Stimulated activated CD4-positive, alpha-beta T cell treated with anti-CD3 and anti-CD28 coated beads, TNF-alpha, amount 100 ng/mL, for 1 hour (primary cell): ENCODE measurements around the gene FBXO9.
"Not testable (repeated sequence)": the region's sequence is repeated elsewhere in the genome, so short reads cannot be mapped to it uniquely, and the experiment has no call there.

Experiments used
- DNase-seq, 3 donors: peaks; one replicate each; pipeline ENCODE4 v3.0.0-alpha.2; 2020; ENCODE audit warnings: low read depth in 3 of 3, low spot score in 1 of 3

Gene FBXO9

DNA sequence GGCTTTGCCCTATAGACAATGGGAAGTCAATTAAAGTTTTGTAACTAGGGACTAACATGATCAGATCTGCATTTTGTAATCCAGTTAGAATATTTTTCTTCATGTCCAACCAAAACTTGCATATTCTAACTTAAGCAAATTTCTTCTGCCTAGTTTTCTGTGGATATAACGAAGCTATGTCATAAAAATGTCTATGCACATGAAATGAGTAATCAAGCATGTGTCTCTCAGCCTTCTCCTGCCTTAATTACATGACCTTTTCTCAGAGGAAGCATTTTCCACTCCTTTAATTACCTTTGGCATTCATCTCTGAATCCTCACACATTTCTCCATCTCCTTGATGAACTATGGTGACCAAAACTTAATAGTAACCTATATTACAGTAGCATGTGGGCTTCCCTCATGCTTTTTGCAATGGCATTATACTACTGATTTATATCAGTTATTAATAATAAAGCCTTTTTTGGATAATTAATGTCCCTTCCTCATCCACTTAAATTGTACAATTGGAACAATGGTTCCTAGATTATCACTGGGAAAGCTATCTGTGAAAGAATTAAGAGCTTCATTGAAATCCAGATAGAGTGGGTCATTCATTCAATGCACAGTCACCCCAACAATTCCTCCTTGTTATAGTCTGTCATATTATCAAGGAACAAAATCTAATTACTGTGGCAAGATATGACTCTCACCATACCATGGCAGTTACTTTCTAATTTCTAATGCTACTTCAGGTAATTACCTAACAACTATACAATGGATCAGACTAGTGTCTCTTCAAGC lies 19.1 kb upstream of the FBXO9 start:
- DNase-seq: no peak

DNA sequence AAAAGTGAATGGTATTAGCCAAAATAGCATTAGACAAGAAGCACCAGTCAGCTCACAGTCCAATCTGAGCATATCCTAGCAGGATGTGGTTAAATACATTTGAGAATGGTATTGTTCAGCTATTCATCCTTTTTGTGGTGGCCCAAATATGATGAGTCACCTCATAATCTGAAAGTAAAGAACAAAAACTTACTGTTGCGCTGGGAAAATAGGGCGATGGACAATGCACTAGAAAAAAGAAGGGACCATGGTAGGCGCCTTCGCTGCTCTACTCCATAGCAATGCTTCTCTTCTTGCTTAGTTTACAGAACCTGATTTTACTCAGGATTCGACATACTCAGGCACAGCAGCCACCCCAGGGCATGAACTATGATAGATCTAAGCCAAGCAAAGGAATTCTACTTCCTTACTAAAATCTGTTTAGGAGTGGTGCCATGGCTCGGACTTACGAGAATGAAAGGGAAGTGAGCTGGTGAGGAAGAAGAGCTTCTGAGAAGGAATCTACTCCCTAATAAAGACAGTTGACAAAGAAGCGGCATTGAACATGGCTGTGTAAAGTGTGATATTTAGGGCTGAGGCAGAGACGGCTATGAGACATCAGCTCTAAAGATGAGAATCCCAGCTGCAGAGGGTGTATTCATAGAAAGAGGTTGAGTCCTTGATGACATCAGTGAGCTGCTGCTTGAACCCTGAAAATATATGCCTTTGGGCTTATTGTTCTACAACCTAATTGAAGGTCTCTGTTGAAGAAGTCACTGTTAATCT lies 16.6 kb upstream of the FBXO9 start:
- DNase-seq: no peak

DNA sequence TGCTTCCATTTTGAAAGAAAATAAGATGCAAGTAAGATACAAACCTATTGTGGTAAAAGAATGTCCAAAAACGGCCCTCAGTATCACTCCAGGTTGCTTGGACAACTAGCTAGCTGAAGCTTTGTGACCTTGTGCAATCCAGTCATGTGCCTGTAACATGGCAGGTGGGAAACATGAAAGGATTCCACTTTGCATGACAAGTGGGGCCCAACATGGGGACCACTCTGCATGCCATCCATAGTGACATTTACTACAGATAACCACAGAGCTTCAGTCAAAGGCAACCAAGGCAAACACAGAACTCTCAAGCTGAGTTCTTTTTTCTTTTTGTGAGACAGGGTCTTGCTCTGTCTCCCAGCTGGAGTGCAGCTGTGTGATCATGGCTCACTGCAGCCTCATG lies 15.8 kb upstream of the FBXO9 start:
- no peak for DNase-seq

DNA sequence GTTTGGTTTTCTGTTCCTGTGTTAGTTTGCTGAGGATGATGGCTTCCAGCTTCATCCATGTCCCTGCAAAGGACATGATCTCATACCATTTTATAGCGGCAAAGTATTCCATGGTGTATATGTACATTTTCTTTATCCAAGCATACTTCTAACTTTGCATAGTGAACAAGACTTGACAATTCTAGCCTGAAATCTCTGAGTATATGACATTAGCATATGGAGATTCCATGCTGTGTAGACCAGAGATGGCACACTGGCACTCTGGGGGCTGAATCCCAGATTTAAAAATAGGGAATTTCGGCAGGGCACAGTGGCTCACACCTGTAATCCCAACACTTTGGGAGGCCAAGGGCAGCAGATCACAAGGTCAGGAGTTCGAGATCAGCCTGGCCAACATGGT lies 13.1 kb upstream of the FBXO9 start:
- DNase-seq: not testable (repeated sequence)

DNA sequence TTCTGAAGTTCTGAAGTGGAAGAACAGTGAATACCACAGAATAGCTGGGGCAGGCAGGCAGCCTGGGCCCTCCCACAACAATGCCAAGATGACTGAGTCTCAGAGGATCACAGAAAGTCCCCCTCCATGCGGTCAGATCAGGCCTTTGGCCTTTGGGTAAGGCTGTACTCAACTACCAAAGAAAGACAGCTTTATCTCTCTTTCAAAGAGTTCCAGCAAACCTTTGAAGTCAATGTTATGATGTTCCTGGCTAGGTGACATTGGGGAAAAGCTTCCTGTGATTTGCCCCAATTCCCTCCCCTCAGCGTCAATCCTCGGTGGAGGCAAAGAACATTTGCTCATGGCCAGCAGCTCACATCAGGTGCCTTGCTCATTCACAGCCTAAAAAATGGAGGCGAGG lies 10.7 kb upstream of the FBXO9 start:
- no peak for DNase-seq

DNA sequence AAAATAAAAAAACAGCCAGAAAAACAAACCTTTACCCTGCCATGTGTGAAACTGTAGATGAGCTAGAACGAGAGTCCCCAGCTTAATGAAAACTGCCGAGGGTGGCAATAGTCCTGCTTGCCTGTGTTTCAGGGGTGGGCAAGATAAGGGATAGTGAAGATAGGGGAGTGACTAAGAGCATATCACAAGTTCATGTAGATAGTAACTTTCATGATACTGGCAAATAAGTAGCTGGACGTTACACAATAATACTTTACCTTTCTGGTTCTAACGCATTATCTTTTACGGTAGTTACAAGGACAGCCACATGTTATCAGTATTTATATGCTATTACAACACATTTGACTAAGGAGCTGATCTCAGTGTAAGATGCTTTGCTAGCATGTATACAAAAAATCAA lies 9.3 kb upstream of the FBXO9 start:
- DNase-seq: no peak

DNA sequence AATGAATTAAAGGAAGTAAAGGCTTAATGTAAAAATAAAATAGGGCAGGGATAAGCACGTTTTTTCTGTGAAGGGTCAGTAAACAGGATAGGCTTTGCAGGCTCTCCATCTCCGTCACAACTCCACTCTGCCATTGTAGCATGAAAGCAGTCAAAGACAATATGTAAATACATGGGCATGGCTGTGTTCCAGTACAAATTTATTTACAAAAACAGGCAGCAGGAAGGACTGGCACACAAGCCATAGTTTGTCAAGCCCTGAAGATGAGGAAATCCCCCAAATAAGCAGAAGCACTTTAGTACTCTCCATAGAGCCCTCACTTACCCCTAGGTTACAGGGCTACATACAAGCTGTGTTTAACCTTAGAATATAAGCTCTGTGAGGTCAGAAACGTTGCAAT lies 8.9 kb upstream of the FBXO9 start:
- DNase-seq: no peak

DNA sequence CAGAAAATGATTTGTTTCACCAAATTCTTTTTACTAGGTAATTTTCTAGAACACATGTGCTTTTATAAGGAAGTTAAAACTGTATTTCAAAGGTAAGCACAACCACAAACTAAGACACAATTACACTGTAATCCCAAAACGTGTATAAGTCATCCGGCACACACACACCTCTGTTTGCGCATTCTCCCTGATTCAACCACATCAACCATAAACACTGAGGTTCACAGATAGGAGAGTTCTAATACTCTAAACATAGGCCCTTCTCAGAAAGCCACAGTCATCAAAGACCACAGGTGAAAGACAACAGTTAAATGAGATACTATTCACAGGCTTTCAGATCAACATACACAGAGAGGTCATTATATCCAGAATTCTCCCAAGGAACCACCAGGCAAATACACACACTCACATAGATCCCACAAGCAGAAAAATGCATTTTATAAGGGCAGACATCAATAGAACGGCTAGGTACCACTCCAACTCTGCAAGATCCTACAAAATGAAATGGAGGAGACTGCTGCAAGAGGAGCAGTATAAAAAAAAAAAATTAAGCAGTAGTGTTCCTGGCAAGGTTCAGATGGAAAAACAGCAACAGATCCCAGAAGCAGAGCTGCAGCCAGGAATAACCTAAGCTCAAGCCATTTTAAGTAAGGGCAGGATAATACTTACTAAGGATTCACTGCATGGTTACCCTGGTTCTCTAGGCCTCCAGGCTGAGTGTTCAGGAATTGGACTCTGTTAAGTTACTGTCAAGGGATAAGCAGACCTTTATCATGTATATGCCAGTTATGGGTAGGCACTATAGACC lies 6.6 kb upstream of the FBXO9 start:
- no peak for DNase-seq

DNA sequence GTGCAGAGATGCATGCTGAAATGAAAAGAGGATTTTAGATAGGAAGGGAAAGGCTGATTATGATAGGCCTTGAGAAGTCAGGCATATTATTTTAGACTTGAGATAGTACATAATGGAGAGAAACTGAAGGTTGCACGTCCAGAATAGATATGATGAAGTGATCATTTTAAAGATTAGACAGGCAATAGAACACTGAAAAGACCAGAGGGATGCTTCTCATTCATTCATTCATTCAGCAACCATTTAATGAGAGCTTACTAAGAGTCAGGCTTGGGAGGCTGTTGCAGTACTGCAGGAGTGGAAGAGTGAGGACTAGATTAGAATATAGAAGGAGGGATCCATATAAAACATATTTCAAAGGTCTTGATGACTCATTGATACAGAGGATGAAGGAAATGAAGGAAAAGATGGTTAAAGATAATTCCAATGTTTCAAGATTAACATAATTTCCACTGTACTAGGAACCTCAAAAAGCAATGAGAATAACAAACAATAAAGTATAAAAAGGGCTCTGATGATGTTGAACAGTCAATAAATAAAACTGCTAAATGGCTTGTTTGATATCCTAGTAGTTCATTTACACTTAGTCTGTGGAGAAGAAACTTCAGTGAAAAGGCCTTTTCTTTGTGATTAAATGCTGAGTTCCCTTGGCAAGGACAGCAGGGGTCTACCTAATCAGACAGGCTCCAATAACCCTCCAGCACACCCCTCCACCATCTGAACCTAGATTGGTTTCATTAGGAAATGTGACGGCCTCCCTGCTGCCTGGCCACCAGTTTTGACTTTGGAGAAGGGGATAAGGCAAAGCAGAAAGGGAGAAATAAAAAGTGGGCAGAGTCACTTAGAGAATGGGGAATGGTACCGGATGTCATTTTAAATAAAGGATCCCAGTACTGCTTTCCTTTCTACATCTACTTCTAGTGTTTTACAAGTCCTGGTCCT lies 5.3 kb upstream of the FBXO9 start:
- DNase-seq: no peak

DNA sequence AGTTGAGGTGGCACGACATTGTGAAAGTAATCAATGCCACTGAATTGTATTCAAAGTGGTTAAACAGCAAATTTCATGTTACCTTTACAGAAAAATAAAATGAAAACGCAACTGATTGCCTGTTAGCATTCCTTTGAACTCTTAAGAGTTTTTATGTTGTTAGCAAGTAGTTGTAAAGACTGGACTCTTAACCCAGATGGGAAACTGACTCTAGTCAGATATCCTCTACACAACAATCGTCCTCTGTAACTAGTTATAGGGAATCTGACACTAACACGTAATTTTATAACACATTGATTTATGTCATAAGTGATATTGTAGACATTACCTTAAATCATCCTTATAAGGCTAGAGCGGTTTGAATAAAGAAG lies 3.0 kb upstream of the FBXO9 start:
- DNase-seq: no peak

DNA sequence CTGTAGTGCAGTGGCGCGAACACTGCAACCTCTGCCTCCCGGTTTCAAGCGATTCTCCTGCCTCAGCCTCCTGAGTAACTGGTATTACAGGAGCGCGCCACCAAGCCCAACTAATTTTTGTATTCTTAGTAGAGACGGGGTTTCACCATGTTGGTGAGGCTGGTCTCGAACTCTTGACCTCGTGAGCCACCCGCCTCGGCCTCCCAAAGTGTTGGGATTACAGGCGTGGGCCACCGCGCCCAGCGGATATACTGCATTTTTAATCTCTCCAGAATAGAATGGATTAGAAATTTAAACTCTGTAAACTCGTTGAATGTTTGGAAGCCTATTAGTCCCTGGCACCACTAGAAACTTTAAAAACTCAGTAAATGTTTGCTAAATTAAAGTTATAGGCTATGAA lies 949 bp upstream of the FBXO9 start:
- DNase-seq: not testable (repeated sequence)

DNA sequence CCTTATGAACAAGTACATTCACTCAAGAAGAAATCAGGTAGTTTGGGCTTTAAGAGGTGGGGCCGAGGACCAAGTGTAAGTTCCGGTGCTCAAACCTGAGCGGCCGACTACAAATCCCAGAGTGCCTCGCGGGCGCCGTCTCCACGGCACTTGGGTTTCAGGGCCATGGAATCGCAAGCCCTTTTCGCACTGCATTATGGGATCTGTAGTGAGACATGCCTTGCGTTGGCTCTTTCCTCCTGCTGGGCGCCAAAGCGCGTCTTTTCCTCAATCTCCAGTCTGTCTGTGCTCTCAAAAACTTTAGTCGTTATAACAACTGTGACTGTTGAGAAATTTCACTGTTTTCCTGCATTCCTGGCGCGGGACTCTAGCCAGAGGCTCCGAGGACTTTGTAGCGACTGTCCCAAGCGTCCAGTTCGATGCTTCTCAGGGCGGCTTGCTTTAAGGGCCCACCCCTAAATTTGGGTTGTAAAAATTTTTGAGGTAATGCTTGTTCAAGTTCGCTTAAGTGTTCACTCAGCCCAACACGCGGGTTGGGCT lies 408 bp upstream of the FBXO9 start:
- peak; percentile 79 to 87 (median 82) for DNase-seq

DNA sequence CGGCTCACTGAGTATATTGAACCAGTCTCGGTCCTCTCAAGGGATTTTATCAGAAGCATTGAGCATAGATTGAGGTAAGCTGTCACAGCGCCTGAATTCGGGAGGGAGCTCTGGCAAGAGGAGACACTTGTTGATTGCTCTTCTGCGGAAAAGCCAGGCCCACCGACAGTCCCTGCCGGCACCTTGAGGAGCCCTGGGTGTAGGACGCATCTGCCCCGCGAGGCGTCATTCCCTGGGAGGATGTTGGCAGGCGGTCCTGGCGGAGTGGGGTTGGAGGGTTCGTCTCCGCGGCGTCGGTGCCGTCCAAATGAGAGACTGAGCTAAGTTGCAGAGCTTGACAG lies 843 bp downstream of the FBXO9 start:
- DNase-seq: no peak

DNA sequence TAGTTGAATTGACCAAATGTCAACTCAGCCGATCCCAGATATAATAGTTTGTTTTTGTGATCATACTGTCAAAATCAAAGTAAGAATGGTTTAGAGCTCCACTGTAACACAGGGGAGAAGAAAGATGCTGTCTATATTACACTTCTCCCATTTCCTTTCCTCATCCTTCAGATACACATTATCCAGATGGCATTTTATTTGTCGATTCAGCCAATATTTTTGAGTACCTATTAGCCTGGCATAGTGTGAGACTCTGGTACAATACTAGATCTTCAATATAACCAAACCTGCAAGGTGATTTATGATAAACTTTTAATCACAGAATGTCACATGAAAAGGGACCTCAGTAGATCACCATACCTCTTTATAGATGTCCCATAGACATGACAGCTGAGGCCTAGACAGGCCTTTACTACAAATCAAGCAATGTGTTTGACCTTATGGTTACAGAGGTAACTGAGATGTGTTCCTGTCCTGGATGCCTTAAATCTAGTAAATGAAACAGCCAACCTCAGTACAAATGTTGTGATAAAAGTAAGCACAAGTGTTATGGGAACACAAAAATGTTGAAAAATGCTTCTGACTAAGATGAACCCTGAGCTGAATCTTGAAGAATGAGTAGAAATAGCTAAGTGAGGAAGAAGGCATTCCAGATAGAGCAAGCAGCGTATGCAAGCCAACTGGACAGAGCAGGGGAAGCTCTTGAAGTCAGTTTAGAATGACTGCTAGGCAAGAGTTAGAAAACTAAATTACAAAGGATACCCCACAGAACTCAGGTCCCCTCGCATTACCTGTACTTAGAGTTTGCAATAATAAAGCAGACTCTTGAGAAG lies 1.9 kb downstream of the FBXO9 start:
- no peak for DNase-seq

DNA sequence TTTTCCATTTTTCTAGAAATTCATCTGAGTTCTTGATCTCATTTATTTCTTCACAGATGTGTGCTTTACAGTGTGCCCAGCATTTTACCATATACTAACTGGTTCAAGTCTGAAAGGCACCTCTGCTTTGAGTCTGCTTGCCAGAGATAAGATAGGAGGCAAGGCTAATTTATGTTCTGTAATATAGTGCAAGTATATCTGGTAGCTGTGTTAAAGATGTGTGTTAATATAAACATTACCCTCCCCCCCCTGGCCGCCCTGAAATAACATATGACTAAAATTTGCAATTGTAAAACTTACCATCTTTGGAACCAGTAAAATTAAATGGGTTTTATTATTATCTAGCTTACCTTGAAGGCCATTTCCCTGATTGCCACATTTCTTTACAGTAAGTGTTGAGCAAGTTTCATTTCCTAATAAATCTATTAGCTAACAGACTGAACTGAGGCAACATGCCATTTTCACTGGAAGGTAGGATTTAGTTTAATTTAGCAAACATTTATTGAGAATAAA lies 2.7 kb downstream of the FBXO9 start:
- DNase-seq: no peak

DNA sequence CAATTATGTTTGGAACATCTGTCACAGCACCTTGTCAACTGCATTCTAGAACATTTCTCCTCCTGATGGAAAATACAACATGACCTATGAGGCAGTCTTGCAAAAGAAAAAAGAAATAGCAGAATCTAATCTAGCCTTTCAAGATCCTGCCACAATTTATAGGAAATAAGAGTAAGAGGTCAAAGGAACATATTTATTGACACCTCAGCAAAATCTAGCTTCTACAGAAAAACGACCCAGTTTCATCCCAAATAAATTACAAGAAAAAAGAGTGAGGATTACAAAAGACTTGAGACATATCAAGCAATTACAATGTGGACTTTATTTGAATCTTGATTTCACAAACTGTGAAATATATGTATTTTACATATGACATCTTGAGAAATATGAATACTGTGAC lies 4.2 kb downstream of the FBXO9 start:
- no peak for DNase-seq

DNA sequence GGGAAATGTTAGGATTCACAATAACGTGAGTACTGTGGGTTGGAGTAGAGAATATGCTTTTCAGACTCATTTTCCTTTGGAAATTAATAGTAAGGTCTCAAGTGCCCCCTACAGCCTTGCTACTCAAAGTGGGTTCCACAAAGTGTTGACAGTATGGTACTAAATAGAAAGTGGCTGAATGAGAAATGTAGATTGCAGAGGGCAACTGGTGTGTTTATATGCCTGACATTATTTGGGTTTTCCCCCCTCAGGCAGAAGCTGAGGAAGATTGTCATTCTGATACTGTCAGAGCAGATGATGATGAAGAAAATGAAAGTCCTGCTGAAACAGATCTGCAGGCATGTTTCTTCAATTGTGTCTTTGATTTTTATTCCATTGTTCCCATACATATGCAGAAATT lies 5.6 kb downstream of the FBXO9 start:
- DNase-seq: no peak

DNA sequence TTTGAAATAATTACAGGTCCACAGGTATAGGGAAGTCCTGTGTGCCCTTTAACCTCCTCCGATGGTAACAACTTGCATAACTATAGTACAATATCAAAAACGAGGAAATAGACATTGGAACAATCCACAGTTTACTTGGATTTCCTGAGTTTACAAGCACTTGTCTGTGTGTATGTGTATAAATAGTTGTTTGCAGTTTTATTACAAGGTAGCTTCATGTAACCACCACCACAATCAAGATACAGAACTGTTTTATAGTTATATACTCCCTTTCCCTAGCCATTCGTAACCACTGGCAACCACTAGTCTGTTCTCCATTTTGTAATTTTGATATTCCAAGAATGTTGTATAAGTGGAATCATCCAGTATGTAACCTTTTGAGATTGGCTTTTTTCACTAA lies 9.1 kb downstream of the FBXO9 start:
- no peak for DNase-seq

DNA sequence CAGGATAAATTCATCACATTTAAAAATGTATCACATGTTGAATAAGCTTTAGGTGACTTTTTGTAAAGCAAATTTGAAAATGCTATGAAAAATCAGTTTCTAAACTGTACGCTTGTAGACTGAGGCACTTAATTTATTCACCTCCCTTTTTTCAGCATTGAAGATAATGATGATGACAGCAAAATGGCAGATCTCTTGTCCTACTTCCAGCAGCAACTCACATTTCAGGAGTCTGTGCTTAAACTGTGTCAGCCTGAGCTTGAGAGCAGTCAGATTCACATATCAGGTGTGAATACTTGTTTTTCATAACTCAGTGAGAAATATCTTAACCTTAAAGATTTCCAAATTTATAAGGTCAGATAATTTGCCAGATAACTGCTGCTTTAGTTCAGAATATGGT lies 15.6 kb downstream of the FBXO9 start:
- DNase-seq: no peak

DNA sequence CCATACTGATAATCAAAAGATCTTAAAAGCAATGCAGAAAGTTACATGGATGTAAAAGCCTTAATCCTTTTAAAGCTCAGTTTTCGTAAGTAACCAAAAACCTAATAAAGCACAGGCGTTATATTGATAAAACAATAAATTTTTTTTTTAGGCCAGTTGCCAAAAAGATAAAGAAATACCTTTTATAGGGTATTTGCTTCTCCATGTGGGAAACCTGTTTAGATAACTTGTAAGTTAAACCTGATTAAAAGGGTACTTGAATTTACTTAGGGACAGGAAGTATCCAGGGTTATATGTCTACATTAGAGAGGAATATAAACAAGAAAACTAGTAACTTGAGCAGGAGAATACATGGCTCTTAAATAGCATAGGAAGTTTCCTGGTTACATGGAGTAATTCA lies 21.1 kb downstream of the FBXO9 start:
- no peak for DNase-seq
